ENCODE measurements around the gene MBD4. TPM values are rescaled to one million over a fixed set of nuclear protein-coding genes. Genes with fewer than 3 reads are reported as not detected.
A peak's percentile ranks its signal among the peaks of the same experiment; 100 is the strongest.

Gene MBD4
- total RNA-seq, 2 experiments from 2014 or later, result 50.9 to 51.0 TPM

GRCh38 chr3:129440618-129441190 is 956 bp upstream of the MBD4 start:
- intact Hi-C loops (cut with micrococcal nuclease), result loop anchor here (1.0 to 10.0 kb wide), 17 partner anchors 12 to 1386 kb away; partner anchors contain the start of genes ACAD9, CNBP, EFCAB12 and HMCES
- CTCF ChIA-PET, result interaction anchor here (1.0 to 2.9 kb wide), 5 partner anchors 41 to 124 kb away, joined by 3 to 10 read pairs (median 4); a partner anchor contains a TSS
- H3K9me3 Mint-ChIP-seq, result no peaks in the 10 kb centered on the region

GRCh38 chr3:129439226-129439816 is 427 bp downstream of the MBD4 start:
- Mint-ChIP-seq H3K27me3 (ENCODE audit: low read depth) (no peaks in the 10 kb centered on the region), H3K4me1 (ENCODE audit: low read depth) (peaks cover 59% of the 10 kb centered on the region), H3K27ac (peak overlapping the region; percentile 89), H3K9me3 (no peaks in the 10 kb centered on the region), H3K36me3 (ENCODE audit: low read depth) (peaks cover 27% of the 10 kb centered on the region), H3K4me3 (peak overlapping the region; percentile 87)
- DNase-seq, result peak; percentile 61
- CTCF ChIA-PET, result interaction anchor here (0.9 to 2.9 kb wide), 4 partner anchors 10 to 56 kb away, joined by 3 to 10 read pairs (median 4); no protein-coding TSS in a partner anchor
- intact Hi-C loops (cut with micrococcal nuclease), result no loop called here

More at GRCh38 chr3:129440618-129441190, 956 bp upstream of the MBD4 start:
- no peak for DNase-seq
- H3K27me3 Mint-ChIP-seq (ENCODE audit: low read depth), result no peaks in the 10 kb centered on the region
- peak overlapping the region; percentile 87 for H3K4me3 Mint-ChIP-seq
- peaks cover 48% of the 10 kb centered on the region for H3K4me1 Mint-ChIP-seq (ENCODE audit: low read depth)
- peaks cover 19% of the 10 kb centered on the region for H3K36me3 Mint-ChIP-seq (ENCODE audit: low read depth)
- H3K27ac Mint-ChIP-seq, result peak overlapping the region; percentile 89

DNA sequence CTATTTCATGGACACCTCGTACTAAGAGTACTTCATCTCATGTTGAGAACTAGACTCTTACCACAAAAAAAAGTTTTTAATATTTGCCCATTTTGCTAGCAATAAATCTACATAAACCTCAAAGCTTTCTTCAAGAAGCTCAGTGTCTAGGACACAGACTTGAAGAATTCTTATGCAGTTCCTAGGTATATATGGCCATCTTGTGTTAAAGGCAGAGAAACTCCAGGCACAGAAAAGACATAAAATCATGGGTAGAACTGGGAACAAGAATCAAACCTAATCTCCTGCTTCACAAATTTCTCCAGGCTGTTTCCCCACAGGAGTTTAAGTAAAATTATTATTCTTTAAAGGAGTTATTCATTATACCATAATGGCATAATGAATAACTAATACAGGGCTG is 4.4 kb downstream of the MBD4 start:
- peaks cover 49% of the 10 kb centered on the region for H3K36me3 Mint-ChIP-seq (ENCODE audit: low read depth)
- H3K4me3 Mint-ChIP-seq, result no peak overlapping the region
- no peak for DNase-seq
- peaks cover 48% of the 10 kb centered on the region for H3K4me1 Mint-ChIP-seq (ENCODE audit: low read depth)
- CTCF ChIA-PET, result interaction anchor here (1.8 kb wide), 1 partner anchor 35 kb away, joined by 9 read pairs; no protein-coding TSS in a partner anchor
- intact Hi-C loops (cut with micrococcal nuclease), result loop anchor here (1.0 kb wide), 1 partner anchor 52 kb away; no protein-coding TSS in a partner anchor
- peak overlapping the region; percentile 71 for H3K27ac Mint-ChIP-seq
- H3K9me3 Mint-ChIP-seq, result no peaks in the 10 kb centered on the region
- no peaks in the 10 kb centered on the region for H3K27me3 Mint-ChIP-seq (ENCODE audit: low read depth)

DNA sequence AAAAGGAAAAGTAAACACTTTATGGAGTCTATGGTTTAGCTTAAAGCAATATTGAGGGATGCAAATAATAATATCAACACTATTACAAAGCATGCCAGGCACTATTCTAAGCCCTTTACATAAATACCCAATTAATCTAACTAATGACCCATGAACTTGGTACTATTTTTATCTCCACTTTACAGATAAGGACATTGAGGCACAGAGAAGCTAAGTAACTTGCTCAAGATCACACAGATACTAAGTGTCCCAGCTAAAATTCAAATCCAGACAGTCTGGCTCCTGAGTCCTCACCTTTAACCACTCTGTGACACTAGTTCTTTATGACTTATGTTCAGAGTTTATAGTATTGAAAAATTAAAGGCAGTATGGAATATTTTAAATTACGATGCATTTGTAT is 5.6 kb downstream of the MBD4 start:
- Mint-ChIP-seq H3K9me3 (no peaks in the 10 kb centered on the region), H3K36me3 (ENCODE audit: low read depth) (peaks cover 45% of the 10 kb centered on the region), H3K27me3 (ENCODE audit: low read depth) (no peaks in the 10 kb centered on the region), H3K4me1 (ENCODE audit: low read depth) (peaks cover 56% of the 10 kb centered on the region), H3K4me3 (no peak overlapping the region), H3K27ac (no peak overlapping the region)
- no peak for DNase-seq
- intact Hi-C loops (cut with micrococcal nuclease), result no loop called here
- CTCF ChIA-PET, result interaction anchor here (1.7 kb wide), 1 partner anchor 35 kb away, joined by 4 read pairs; no protein-coding TSS in a partner anchor

DNA sequence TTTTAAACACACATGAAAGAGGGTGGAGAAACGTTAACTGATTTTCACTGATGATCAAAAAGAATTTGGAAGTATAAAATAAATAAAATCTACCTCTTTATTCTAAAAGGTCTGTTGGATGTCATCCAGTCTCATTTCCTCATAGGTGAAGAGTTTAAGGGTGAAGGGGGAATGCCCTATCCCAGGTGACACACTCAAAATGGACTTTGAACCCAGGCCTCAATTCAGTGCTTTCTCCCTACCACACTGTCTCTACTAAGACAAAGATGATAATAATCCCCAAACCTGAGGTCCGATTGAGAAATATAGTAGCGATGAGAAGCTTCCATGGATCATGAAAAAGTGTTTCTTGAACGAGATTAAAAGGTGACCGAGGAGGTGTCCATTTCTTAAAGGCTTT is 6.2 kb downstream of the MBD4 start:
- peaks cover 59% of the 10 kb centered on the region for H3K4me1 Mint-ChIP-seq (ENCODE audit: low read depth)
- H3K36me3 Mint-ChIP-seq (ENCODE audit: low read depth), result peaks cover 49% of the 10 kb centered on the region
- H3K9me3 Mint-ChIP-seq, result no peaks in the 10 kb centered on the region
- intact Hi-C loops (cut with micrococcal nuclease), result no loop called here
- H3K27me3 Mint-ChIP-seq (ENCODE audit: low read depth), result no peaks in the 10 kb centered on the region
- CTCF ChIA-PET, result interaction anchor here (1.7 kb wide), 1 partner anchor 34 kb away, joined by 4 read pairs; no protein-coding TSS in a partner anchor
- no peak for DNase-seq
- no peak overlapping the region for H3K4me3 Mint-ChIP-seq
- no peak overlapping the region for H3K27ac Mint-ChIP-seq

DNA sequence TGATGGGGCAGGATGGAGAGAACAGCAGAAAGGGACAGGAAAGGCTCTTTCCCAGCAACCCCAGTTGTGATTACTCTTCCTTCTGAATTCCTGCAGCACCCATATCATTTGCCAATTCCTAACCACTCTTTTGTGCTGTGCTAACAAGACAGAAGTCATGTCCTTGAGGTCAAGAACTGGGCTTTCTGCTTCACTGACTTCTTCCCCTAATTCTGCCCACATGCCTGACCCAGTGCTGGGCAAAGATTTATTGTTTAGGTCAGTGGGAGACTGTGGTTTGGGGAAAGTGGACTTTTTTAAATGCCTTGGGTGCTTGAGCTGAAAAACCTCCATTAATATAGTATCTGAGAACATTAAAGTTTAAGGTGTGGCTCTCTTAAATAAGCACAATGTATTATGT is 7.1 kb downstream of the MBD4 start:
- no peaks in the 10 kb centered on the region for H3K9me3 Mint-ChIP-seq
- H3K27me3 Mint-ChIP-seq (ENCODE audit: low read depth), result no peaks in the 10 kb centered on the region
- H3K4me1 Mint-ChIP-seq (ENCODE audit: low read depth), result peaks cover 59% of the 10 kb centered on the region
- CTCF ChIA-PET, result interaction anchor here (1.7 kb wide), 1 partner anchor 33 kb away, joined by 4 read pairs; no protein-coding TSS in a partner anchor
- no peak overlapping the region for H3K27ac Mint-ChIP-seq
- no peak overlapping the region for H3K4me3 Mint-ChIP-seq
- peaks cover 44% of the 10 kb centered on the region for H3K36me3 Mint-ChIP-seq (ENCODE audit: low read depth)
- intact Hi-C loops (cut with micrococcal nuclease), result no loop called here
- DNase-seq, result no peak

GRCh38 chr3:129432036-129432435 is 7.7 kb downstream of the MBD4 start:
- no peaks in the 10 kb centered on the region for H3K27me3 Mint-ChIP-seq (ENCODE audit: low read depth)
- intact Hi-C loops (cut with micrococcal nuclease), result no loop called here
- H3K27ac Mint-ChIP-seq, result peak overlapping the region; percentile 40
- H3K36me3 Mint-ChIP-seq (ENCODE audit: low read depth), result peaks cover 42% of the 10 kb centered on the region
- H3K4me1 Mint-ChIP-seq (ENCODE audit: low read depth), result peaks cover 56% of the 10 kb centered on the region
- no peak for DNase-seq
- CTCF ChIA-PET, result no interaction called here
- no peaks in the 10 kb centered on the region for H3K9me3 Mint-ChIP-seq
- no peak overlapping the region for H3K4me3 Mint-ChIP-seq

DNA sequence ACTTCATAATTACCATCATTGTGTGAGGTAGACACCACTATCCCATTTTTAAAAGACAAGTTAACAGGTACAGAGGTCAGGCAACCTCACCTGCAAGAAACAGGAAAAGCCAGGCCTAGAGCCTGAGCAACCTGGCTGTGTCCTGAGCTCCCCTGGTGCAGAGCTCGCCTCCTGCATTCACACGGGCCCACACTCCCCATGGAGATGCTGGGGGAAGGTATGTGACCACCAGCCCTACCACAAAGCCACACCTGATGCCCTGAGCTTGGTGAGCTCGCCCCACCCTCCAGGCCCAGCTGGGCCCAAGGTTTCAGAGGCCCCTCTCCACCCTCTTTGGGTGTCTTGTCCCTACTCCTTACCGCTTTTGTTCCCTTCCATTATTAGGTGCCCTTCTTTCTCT is 10.1 kb downstream of the MBD4 start:
- intact Hi-C loops (cut with micrococcal nuclease), result loop anchor here (10.0 kb wide), 1 partner anchor 315 kb away; no protein-coding TSS in a partner anchor
- Mint-ChIP-seq H3K9me3 (no peaks in the 10 kb centered on the region), H3K4me3 (no peak overlapping the region), H3K4me1 (ENCODE audit: low read depth) (peaks cover 43% of the 10 kb centered on the region), H3K36me3 (ENCODE audit: low read depth) (peaks cover 27% of the 10 kb centered on the region), H3K27me3 (ENCODE audit: low read depth) (no peaks in the 10 kb centered on the region), H3K27ac (peak overlapping the region; percentile 71)
- no peak for DNase-seq
- CTCF ChIA-PET, result interaction anchor here (0.6 to 0.9 kb wide), 2 partner anchors 10 to 163 kb away, joined by 3 to 4 read pairs; partner anchors contain the start of gene MBD4

GRCh38 chr3:129429080-129429451 is 10.7 kb downstream of the MBD4 start:
- CTCF ChIA-PET, result interaction anchor here (0.9 kb wide), 1 partner anchor 10 kb away, joined by 4 read pairs; the partner anchor contains the start of gene MBD4
- Mint-ChIP-seq H3K27me3 (ENCODE audit: low read depth) (no peaks in the 10 kb centered on the region), H3K27ac (peak overlapping the region; percentile 71), H3K4me3 (no peak overlapping the region), H3K36me3 (ENCODE audit: low read depth) (peaks cover 24% of the 10 kb centered on the region), H3K4me1 (ENCODE audit: low read depth) (peaks cover 45% of the 10 kb centered on the region), H3K9me3 (no peaks in the 10 kb centered on the region)
- intact Hi-C loops (cut with micrococcal nuclease), result loop anchor here (10.0 kb wide), 1 partner anchor 314 kb away; no protein-coding TSS in a partner anchor
- peak; percentile 21 for DNase-seq

DNA sequence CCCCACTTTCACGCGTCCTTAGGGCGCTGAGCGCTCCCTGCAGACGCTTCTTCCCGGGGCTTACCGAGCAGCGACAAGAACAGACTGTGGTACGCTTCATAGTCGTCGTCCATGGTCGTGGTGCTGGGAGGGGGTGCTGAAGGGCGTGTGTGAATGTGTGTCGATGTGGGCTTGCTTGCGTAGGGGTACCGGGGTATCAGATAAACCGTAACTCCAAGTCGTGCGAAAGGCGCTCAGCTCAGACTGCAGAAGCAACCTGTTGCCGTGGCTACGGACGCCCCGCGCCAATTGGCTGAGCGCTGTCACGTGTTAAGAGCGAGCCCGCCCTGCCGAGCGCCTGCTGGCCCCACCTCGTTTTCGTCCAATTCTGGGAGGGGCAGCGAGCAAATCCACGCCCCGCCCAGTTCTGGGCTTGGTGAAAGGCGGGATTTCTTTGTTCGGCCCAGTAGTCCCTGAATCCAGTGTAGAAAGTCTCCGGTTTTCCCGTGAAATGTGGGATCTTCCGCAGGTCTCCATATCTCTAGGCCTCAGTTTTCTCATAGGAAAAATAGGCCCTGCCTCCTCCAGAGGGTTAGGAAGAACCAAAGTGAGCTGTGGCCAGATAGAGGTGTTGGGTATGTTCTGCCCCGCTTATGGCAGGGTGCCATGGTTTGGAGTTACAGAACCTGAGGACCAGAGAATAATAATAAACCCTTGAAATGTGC is 11.2 kb downstream of the MBD4 start, which contains the start of gene EFCAB12:
EFCAB12 (minus strand) TSS at position 261 of the 704 bp plus-strand sequence; CDS start at position 113, 148 bp downstream.
- Mint-ChIP-seq H3K4me3 (peak within 1 kb of the TSS; percentile 65), H3K27me3 (ENCODE audit: low read depth) (no peaks in the 10 kb centered on the region), H3K27ac (peak within 1 kb of the TSS; percentile 71), H3K4me1 (ENCODE audit: low read depth) (peaks cover 45% of the 10 kb centered on the region), H3K9me3 (no peaks in the 10 kb centered on the region), H3K36me3 (ENCODE audit: low read depth) (peaks cover 19% of the 10 kb centered on the region)
- DNase-seq, result peak; percentile 94
- CTCF ChIA-PET, result interaction anchor here (0.9 to 2.2 kb wide), 3 partner anchors 11 to 45 kb away, joined by 3 to 7 read pairs (median 4); partner anchors contain the start of gene MBD4
- intact Hi-C loops (cut with micrococcal nuclease), result loop anchor here (1.0 to 10.0 kb wide), 3 partner anchors 12 to 314 kb away; partner anchors contain the start of gene IFT122

- Mint-ChIP-seq H3K27me3 (ENCODE audit: low read depth) (no peaks in the 10 kb centered on the region), H3K9me3 (no peaks in the 10 kb centered on the region), H3K36me3 (ENCODE audit: low read depth) (peaks cover 19% of the 10 kb centered on the region), H3K4me1 (ENCODE audit: low read depth) (peaks cover 44% of the 10 kb centered on the region), H3K27ac (no peak overlapping the region), H3K4me3 (peak overlapping the region; percentile 65)
- CTCF ChIA-PET, result interaction anchor here (1.2 to 2.2 kb wide), 2 partner anchors 28 to 44 kb away, joined by 3 to 7 read pairs; no protein-coding TSS in a partner anchor
- intact Hi-C loops (cut with micrococcal nuclease), result loop anchor here (1.0 to 10.0 kb wide), 3 partner anchors 12 to 313 kb away; partner anchors contain the start of gene IFT122
- DNase-seq, result no peak
Measured at GRCh38 chr3:129428007-129428375, 11.8 kb downstream of the MBD4 start.

- Mint-ChIP-seq H3K27me3 (ENCODE audit: low read depth) (no peaks in the 10 kb centered on the region), H3K4me1 (ENCODE audit: low read depth) (peaks cover 44% of the 10 kb centered on the region), H3K4me3 (no peak overlapping the region), H3K36me3 (ENCODE audit: low read depth) (peaks cover 6% of the 10 kb centered on the region), H3K9me3 (no peaks in the 10 kb centered on the region), H3K27ac (peak overlapping the region; percentile 2)
- CTCF ChIA-PET, result no interaction called here
- no peak for DNase-seq
- intact Hi-C loops (cut with micrococcal nuclease), result loop anchor here (10.0 kb wide), 1 partner anchor 311 kb away; no protein-coding TSS in a partner anchor
Measured at GRCh38 chr3:129425619-129426018, 14.1 kb downstream of the MBD4 start.
